NCI-H1048 (cell line): ENCODE data around the gene SCNN1G.

Experiments used
- DNase-seq: peaks from one replicate; lab custom pipeline; 2025; lab: John Stamatoyannopoulos, UW

Gene SCNN1G

DNA sequence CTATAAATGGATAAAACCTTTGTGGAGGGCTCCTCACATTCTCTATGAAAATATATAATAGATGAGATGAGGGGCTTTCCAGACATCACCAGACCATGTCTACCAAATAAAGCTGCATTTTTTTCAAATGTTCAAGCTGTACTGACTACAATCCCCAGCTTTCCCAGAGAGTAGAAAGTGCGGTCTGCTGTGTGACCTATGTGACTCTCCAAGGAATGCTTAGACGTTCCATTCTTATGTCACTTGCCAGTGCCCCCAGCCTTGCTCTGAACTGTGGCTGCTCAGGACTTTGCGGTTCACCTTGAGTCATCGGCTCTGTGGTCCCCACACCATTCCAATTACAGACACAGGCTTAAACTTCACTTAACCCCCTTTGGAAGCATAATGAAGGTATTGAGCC lies 71.8 kb downstream of the SCNN1G start:
- DNase-seq = no peak

DNA sequence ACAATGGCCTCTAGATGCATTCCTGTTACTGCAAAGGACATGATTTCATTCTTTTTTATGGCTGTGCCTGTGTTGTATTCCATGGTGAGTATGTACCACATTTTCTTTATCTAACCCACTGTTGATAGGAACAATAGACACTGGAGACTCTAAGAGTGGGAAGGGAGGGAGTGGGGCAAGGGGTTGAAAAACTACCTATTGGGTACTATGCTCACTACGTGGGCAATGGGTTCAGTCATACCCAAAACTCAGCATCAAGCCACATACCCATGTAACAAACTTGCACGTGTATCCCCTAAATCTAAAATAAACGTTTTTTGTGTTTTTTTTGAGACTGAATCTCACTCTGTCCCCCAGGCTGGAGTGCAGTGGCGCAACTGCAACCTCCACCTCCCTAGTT lies 72.5 kb downstream of the SCNN1G start:
- no peak for DNase-seq

DNA sequence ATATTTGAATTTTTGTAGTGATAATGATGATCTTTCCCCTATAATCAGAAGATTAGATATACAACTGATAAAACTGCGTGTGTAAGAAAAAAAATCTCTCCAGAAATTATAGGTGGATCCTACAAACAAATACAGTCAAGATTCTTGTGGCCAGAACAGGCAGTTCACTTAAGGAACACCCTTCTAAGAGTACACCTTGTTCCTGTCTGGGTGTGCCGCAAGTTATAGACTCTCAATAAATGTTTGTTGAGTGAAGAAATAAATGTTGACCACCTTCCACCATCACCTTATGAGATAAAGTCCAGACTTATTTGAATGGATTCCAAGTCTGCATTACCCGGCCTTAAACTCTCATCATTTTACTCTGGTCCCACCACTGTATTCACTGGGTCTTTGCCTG lies 73.9 kb downstream of the SCNN1G start:
- no peak for DNase-seq

DNA sequence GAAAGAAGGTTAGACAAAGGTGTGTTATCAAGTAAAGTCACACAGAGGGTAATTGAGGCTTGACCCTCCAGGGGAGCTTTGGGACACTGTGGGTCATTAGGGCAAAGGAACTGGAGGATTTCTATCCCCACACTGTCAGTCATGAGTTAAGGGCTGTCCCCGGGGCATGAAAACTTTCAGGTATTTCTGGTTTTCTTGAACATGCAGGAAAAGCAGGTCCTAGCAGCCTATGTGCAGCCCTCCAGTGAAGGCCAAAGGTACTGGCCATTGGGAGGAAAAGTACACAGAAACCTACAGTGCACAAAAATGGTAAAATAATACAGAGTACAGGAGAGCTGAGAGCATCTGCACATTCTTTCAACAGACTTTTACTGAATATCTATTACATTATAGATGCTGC lies 75.1 kb downstream of the SCNN1G start:
- DNase-seq = no peak

DNA sequence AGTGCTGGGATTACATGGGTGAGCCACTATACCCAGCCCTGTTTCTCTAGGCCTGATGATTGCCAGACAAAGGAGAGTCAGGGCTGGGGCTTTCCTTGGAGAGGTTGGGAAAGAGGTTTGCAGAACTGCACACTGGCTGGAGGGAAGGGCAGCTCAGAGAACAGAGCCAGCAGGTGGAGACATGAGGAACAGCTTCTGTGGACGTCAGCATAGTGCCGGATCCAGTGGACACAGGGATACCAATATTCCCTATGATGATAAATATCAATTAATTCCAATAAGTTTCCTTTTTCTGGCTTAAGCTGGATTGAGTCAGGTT lies 76.3 kb downstream of the SCNN1G start:
- no peak for DNase-seq
